GM21825 (cell line): ENCODE measurements around the gene ISCU.
"Not testable (repeated sequence)": the region's sequence is repeated elsewhere in the genome, so short reads cannot be mapped to it uniquely, and the experiment has no call there.

ENCODE experiments used
- ATAC-seq: cut with Tn5 transposase; IDR thresholded peaks from one replicate; pipeline ENCODE4 v1.9.1; 2021; ENCODE audit warnings: mild to moderate bottlenecking, moderate library complexity; ENCODE audit not compliant: unreplicated experiment

The ISCU gene

DNA sequence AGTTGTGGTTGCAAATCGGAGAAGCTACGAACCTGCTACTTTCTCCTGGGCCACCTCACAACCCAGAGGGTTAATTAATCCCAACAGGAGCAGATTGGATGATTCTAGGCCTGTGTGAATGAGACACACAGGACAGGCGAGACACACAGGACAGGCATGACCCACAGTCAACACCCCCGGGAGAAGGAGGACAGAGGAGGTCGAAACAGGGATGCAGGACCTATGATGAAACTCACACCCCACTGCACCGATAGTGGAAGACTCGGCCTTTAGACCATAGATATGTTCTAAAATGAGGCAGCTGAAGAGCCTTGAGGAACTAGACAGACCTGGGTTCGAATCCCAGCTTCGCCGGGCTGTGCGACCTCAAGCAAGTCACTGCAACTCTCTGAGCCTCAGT is 23.9 kb downstream of the ISCU start:
- ATAC-seq: no peak

- no peak for ATAC-seq
Measured at GRCh38 chr12:108587826-108588225, 25.4 kb downstream of the ISCU start.

- ATAC-seq: no peak
Measured at GRCh38 chr12:108589028-108589839, 26.8 kb downstream of the ISCU start.

GRCh38 chr12:108589840-108590229 is 27.4 kb downstream of the ISCU start:
- ATAC-seq: no peak

DNA sequence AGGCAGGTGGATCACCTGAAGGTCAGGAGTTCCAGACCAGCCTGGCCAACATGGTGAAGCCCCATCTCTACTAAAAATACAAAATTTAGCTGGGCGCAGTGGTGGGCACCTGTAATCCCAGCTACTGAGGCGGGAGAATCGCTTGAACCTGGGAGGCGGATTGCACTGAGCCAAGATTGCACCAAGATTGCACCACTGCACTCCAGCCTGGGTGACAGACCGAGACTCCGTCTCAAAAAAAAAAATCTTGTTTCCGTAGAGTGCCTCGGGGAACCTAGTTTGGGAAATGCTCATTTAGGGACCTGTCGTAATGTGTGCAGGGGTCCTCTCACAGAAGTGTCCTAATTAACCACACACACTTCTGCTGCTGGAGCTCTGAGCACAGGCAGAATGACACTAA is 28.1 kb downstream of the ISCU start:
- not testable (repeated sequence) for ATAC-seq

DNA sequence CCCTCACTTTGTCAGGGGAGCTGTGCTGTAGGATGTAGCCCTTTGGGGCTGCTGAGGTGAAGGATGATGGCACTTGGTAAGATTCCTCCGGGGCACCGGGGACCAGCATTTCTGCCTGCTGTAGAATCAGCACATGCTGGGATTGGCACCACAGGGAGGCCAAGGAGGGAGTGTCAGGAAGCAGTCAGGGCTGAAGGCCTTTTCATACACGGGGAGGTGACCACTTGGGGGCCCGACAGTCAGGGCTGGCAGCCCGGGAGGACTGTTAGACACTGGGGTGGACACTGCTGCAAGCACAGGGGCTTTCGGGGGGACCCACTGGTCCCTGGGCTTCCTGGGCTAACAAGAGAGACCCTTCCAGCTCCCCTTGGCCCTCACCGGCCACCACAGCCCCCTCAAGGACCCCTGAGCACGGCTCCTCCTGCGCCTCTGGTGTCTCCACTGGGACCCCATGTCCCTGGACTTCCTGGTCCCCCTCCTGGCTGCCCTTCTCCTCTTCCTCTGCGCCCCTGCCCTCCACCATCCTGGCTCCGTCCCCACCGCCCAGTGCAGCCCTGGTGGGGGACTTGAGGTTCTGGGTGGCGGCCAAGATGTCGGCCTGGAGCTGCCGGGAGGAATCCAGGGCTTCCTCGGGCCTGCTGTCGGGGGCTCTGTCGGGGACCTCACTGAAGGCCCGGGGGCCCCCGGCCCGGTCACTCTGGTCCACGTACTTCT is 29.0 kb downstream of the ISCU start:
- no peak for ATAC-seq

DNA sequence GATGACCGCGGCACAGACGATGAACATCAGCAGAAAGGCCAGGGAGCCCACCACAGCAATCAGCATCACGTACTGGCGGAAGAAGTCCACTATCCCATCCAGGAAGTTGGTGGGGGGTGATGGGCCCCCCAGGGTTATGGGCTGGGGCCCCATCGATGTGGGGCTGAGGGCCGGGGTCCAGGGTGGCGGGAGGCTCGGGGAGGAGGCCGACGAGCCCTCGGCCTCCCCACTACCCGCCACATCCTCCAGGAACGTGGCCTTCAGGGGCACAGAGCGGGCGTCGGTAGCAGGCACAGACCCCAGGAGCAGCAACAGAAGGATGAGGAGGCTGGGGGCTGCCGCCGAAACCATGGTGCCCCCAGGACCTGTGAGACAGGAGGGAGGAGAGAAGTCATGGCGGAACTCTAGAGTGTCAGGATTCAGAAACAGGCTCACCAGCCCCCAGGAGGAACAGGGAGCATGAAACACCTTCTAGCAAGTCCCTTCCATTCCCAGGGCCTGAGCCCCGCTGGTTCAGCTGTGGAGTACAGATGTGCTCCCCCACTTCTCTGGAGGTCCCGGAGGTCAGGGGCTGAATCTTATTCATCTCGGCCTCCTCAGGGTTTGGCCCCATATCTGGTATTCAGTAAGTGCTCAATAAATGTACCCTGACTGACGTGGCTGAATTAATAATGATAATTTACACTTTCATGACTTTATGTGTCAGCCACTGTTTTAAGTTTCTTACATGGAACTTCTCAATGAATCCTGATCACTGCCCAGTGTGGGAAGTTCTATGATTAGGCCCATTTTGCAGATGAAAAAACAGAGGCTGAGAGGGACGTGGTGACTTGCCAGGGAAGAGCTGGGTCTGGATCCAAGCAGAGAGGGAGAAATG is 29.9 kb downstream of the ISCU start:
- no peak for ATAC-seq

DNA sequence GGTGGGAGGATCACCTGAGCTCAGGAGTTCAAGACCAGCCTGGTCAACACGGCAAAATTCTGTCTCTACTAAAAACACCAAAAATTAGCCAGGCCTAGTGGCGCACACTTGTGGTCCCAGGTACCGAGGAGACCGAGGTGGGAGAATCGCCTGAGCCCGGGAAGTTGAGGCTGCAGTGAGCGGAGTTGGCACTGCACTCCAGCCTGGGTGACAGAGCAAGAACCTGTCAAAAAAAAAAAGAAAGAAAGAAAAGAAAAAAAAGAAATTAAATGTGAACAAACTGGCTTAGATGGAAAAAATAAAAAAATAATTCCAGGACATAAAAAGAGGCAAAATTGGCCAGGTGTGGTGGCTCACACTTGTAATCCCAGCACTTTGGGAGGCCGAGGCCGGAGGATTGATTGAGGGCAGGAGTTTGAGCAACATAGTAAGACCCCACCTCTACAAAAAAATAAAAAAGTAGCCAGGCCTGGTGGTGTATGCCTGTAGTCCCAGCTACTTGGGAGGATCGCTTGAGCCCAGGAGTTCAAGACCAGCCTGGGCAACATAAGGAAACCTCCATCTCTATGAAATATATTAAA is 32.0 kb downstream of the ISCU start:
- ATAC-seq: no peak

DNA sequence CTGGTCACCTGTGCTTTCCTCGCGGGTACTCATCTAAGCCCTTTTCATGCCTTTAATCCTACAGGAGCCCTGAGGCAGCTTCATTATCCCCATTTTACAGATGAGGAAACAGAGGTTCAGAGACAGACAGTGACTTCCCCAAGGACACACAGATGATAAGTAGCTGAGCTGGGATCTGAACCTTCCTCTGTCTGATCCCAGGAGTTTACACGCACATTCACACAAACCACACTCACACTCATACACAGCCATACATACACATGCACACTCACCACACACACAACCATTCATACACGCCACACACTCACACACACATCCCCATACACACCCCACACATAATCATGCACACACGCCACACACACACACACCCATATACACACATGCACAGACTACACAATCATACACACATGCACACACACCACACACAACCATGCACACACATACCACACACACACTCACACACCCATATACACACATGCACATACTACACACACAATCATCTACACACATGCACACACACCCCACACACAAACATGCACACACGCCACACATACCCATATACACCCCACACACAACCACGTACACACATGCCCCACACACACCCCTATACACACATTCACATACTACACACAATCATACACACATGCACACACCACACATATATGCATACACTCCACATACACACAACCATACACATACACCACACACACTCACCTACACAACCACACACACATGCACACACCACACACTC is 32.7 kb downstream of the ISCU start:
- no peak for ATAC-seq

GRCh38 chr12:108595711-108596647 is 33.6 kb downstream of the ISCU start:
- ATAC-seq: no peak

DNA sequence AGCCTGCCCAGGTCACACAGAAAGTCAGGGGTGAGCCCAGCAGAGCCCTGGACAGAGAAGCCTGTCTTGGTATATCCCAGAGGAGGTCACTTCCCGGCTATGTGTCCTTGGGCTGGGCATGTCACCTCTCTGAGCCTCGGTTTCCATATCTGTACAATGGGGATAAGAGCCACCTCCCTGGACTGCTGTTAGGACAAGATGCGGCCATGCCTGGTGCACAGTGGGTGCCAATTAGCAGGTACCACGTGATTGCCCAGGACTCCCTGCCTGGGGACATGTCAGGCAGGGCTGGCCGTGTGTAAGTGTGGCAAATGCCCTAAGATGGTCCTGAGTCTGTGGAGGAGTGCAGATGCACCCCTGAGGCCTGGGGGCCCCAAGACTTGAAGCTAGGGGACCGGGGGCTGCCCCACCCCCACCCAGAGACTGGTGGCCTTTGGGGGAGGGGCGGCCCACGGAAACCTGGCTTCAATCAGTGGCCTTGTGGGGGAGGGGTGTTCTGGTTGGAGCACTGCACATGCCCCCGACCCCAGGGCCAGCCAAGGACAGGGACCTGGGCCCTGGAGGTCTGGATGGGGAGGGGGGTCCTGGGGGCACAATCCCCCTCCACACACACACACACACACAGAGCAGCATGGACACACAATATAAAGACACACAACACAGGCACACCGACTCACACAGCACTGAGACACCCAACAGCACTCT is 34.6 kb downstream of the ISCU start:
- no peak for ATAC-seq

DNA sequence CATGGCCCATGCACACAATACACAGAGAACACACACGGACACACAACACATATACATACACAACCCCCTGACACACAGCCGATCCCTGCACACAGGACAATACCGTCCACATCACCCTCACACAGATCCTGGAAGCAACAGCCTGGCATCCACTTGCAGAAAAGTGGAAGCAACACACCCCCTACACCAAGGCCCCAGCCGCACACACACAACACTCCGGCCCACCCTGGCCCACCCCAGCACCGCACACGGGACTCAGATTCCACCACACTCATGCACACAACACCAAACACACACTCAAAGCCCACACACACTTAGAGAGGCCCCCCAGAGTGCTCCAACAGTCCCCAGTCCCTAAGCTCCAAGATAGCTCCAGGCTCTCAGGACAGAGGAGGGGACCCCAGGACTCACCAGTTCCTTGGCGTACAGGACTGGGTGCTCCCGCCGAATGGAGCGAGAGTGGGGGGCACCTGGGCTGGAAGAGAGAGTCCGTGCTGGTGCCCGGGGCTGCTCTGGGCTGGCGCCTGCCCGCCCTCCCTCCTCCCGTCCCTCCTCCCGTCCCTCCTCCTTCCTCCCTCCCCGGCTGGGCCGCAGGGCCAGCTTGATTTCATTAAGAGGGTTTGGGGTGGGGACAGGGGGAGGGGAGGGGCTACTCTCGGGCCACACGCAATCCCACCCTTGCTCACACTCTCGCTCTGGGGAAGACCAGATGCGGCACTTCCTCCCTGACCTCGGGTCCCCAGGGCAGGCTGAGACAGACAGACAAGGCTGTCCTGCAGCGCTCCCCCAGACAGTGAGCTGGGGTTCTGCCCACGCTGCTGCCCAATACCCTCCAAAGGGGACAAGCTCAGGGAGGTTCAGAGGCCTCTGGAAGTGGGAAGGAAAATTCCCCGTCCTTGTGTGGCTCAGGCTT is 35.4 kb downstream of the ISCU start, which contains the start of gene TMEM119:
TSS of gene TMEM119 (minus strand) at position 526 of the 913 bp plus-strand sequence. CDS start 5,701 bp downstream, outside the sequence.
- no peak for ATAC-seq

DNA sequence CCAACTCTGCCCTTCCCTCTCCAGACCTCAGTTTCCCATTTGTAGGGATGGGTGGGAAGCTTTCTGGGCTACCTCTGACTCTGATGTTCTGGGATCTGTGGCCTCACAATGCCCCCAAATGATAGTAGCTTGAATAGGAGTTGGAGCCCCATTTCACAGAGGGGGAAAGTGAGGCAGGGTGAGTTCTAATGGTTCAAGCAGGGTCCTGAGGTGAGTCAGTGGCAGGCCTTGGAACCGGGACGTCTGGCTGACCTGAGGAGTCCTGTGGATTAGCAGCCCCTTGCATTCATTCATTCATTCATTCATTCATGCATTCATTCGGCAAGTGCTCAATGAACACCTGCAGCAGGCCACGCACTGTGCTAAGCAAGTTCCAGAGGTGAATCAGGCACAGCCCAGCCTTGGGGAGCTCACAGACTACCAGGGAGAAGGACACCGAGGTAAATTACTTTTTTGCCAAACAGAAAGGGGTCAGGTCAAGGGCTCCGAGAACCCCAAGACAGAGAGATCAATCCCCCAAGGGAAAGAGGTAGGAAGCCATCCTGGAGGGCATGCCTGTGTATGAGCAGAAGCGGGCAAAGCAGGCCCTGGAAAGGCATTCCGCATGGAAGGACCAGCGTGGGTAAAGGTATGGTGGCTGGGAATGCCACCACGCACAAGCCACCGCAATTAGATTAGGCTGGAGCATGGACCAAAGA is 36.3 kb downstream of the ISCU start:
- ATAC-seq: no peak

GRCh38 chr12:108599541-108599940 is 37.1 kb downstream of the ISCU start:
- ATAC-seq: no peak

DNA sequence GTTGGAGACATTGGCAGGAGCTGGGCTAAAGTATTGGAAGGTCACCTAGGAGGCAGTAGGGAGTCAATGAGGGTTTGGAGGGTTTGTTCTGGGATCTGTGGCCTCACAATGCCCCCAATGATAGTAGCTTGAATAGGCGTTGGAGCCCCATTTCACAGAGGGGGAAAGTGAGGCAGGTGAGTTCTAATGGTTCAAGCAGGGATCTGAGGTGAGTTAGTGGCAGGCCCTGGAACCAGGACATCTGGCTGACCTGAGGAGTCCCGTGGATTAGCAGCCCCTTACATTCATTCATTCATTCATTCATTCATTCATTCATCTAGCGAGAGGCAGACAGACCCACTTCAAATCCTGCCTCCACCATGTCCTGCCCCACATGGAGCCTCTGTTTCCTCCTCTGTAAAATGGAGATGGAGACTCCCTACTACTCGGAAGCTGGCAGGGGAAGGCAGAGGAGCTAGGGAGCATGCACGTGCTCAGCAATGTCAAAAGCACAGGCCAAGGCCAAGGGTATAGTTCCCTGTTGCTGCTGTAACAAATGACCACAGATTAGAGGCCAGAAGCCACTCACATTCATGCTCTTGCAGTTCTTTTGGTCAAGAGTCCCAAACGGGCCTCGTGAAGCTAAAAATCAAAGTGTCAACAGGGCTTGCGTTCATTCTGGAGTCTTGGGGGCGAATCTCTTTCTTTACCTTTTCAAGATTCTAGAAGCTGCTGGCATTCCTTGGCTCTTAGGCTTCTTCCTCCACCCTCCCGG is 37.7 kb downstream of the ISCU start:
- no peak for ATAC-seq

DNA sequence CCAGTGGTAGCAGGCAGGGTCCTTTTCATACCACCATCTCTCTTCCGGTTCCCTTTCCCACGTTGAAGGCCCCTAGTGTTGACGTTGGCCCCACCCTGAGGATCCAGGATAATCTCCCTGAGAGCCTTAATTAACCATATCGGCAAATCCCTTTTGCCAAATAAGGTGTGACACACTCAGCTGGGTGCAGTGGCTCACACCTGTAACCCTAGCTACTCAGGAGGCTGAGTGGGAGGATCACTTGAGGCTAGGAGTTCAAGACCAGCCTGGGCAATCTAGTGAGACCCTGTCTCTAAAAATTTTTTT is 38.3 kb downstream of the ISCU start:
- no peak for ATAC-seq
